ENCODE data around the gene CARD9. TPM values are rescaled to one million over a fixed set of nuclear protein-coding genes. Genes with fewer than 3 reads are reported as not detected.

The CARD9 gene
- total and polyA plus RNA-seq, 2 experiments from 2014 or later = 0.11 to 0.60 TPM

DNA sequence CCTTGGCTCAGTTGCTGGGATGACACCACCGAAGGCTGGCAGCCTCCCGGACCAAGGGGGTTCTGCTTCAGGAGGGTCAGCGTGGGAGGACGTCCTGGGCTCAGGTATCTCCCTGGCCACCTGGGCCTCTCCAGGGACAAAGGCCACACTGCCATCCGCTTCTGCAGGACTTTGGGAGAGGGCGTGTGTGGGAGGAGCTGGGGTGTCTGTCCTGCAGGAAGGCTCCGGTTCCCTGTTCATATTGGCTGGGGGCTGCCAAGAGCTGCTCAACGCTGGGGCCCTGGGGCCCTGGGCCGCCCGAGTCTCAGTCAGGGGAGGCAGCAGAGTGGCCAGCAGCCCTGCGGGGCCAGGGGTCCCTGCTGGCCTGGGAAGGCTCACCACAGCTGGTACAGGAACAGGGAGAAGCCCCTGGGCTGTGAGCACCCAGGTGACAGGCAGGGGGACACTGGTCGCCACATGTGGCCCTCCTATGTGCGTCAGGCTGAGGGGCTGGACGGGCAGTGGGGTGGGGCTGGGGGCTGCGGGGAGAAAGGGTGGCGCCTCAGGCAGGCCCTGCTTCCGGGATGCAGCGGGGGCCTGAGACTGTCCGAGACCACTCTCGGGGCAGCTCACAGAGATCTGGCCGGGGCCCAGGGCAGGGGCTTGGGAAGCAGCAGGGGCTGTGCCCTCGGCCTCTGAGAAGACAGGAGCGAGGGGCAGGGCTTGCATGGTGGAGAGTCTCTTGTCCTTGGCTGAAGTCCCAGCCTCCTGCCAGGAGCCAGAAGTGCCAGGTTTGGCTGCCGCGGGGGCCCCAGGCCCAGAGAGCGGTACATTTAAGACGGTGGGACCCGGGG, 4.9 kb upstream of the CARD9 start:
- Histone ChIP-seq H4K20me1 (ENCODE audit: insufficient read depth) (no peaks in the 10 kb centered on the region), H3K9me2 (ENCODE audit: insufficient read depth) (no peaks in the 10 kb centered on the region), H3K9me3 (ENCODE audit: low read depth) (no peaks in the 10 kb centered on the region), H3K9ac (no peak overlapping the region), H3K27ac (no peak overlapping the region), H3K27me3 (replicated peaks; ENCODE audit: insufficient read depth) (no peaks in the 10 kb centered on the region), H3K36me3 (ENCODE audit: low read depth) (no peaks in the 10 kb centered on the region; the same call in 1 of the 2 replicates), H3K4me3 (no peak overlapping the region), H3F3A (ENCODE audit: insufficient read depth) (no peaks in the 10 kb centered on the region), H3K4me1 (ENCODE audit: insufficient read depth) (no peaks in the 10 kb centered on the region), H3K79me2 (ENCODE audit: insufficient read depth) (no peaks in the 10 kb centered on the region), H2AFZ (no peak overlapping the region), H3K4me2 (ENCODE audit: unreplicated experiment) (no peak overlapping the region)
- no peak for DNase-seq
- TF ChIP-seq EZH2phosphoT487 (IDR thresholded peaks at IDR 0.05; ENCODE audit: insufficient read depth, low read depth) = no peak
- no peak for TF ChIP-seq EZH2 (IDR thresholded peaks at IDR 0.05; ENCODE audit: insufficient read depth, poor library complexity, severe bottlenecking)
- in situ Hi-C loops (cut with MboI) = no loop called here
- 84 to 87% methylated on average over 18 to 27 of the region's 28 CpGs for WGBS, 2 experiments (ENCODE audit: low coverage in 1 of 2, low lambda C conversion rate in 2 of 2, missing lambda C conversion rate in 2 of 2)

DNA sequence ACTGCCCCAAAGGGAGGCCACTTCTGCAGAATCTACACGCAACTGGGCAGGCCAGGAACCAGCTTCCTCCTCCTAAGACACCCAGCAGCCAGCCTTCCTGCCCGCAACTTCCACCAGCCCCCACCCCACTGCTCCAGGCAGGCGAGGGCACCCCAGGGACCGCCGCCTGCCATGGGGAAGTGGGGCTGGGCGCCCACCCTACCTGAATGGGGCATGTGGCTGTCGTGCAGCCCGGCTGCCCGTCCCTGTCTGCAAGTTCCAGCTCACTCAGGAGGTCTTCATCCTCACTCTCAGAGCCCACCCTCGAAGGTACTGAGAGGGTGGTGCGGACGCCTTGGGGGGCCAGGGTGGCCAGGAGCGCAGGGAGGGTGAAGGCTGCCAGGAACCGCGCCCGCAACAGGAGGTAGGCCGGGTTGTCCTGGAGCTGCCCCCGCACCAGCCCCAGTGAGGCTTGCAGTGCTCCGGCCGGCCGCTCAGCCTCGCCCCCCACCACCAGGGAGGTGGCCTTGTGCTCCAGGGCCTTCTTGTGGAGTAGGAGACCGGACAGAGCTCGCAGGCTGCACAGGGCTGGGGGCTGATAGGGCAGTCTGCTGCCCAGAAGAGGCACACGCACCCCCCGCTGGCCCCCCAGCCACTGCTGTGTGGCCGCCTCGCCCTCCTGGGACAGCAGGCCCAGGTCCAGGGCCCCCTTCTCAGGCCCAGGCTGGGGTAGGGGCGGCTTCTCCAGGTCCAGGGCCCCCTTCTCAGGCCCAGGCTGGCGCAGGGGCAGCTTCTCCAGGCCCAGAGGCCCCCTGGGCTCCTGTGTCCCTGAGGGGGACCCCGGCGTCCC, 4.1 kb upstream of the CARD9 start:
- H3K9ac ChIP-seq = no peak overlapping the region
- no peak for DNase-seq
- in situ Hi-C loops (cut with MboI) = no loop called here
- H2AFZ ChIP-seq = no peak overlapping the region
- no peaks in the 10 kb centered on the region for H3K9me2 ChIP-seq (ENCODE audit: insufficient read depth)
- H3K27ac ChIP-seq = no peak overlapping the region
- no peaks in the 10 kb centered on the region for H4K20me1 ChIP-seq (ENCODE audit: insufficient read depth)
- TF ChIP-seq EZH2phosphoT487 (IDR thresholded peaks at IDR 0.05; ENCODE audit: insufficient read depth, low read depth) (no peak), EZH2 (IDR thresholded peaks at IDR 0.05; ENCODE audit: insufficient read depth, poor library complexity, severe bottlenecking) (no peak)
- H3F3A ChIP-seq (ENCODE audit: insufficient read depth) = no peaks in the 10 kb centered on the region
- WGBS, 2 experiments (ENCODE audit: low coverage in 1 of 2, low lambda C conversion rate in 2 of 2, missing lambda C conversion rate in 2 of 2) = 90 to 92% methylated on average over 31 to 32 of the region's 32 CpGs
- no peaks in the 10 kb centered on the region for H3K36me3 ChIP-seq (ENCODE audit: low read depth)
- no peaks in the 10 kb centered on the region for H3K9me3 ChIP-seq (ENCODE audit: low read depth)
- peaks cover 6% of the 10 kb centered on the region; the same call in 1 of the 2 replicates for H3K4me1 ChIP-seq (ENCODE audit: insufficient read depth)
- no peaks in the 10 kb centered on the region for H3K27me3 ChIP-seq (replicated peaks; ENCODE audit: insufficient read depth)
- no peak overlapping the region for H3K4me2 ChIP-seq (ENCODE audit: unreplicated experiment)
- H3K4me3 ChIP-seq = no peak overlapping the region
- no peaks in the 10 kb centered on the region for H3K79me2 ChIP-seq (ENCODE audit: insufficient read depth)

DNA sequence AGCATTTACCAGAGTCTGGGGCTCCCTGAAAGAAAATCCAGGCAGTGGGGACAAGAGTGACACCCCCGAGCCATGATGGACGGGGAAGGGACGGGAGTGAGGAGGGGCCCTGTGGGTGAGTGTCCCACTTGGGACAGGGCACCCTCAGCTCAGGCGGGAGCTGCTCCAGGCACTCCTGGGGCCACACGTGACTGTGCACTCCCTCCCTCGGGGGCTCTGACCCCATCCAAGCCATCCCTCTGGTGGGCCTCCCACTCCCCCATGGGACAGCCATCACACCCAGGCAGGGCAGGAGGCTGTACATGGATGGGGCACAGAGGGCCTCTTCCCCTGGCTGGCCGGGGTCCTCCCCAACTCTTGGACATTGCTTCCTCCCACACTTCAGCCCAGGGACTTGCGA, 3.0 kb upstream of the CARD9 start:
- Histone ChIP-seq H3K4me2 (ENCODE audit: unreplicated experiment) (no peak overlapping the region), H3K9ac (no peak overlapping the region), H3K27ac (no peak overlapping the region), H3F3A (ENCODE audit: insufficient read depth) (no peaks in the 10 kb centered on the region), H3K9me2 (ENCODE audit: insufficient read depth) (no peaks in the 10 kb centered on the region), H3K36me3 (ENCODE audit: low read depth) (no peaks in the 10 kb centered on the region), H2AFZ (no peak overlapping the region), H3K27me3 (replicated peaks; ENCODE audit: insufficient read depth) (no peaks in the 10 kb centered on the region), H3K4me1 (ENCODE audit: insufficient read depth) (peaks cover 11% of the 10 kb centered on the region; the same call in 1 of the 2 replicates), H3K9me3 (ENCODE audit: low read depth) (no peaks in the 10 kb centered on the region), H3K4me3 (no peak overlapping the region), H4K20me1 (ENCODE audit: insufficient read depth) (no peaks in the 10 kb centered on the region), H3K79me2 (ENCODE audit: insufficient read depth) (no peaks in the 10 kb centered on the region)
- in situ Hi-C loops (cut with MboI) = no loop called here
- TF ChIP-seq EZH2 (IDR thresholded peaks at IDR 0.05; ENCODE audit: insufficient read depth, poor library complexity, severe bottlenecking) = no peak
- TF ChIP-seq EZH2phosphoT487 (IDR thresholded peaks at IDR 0.05; ENCODE audit: insufficient read depth, low read depth) = no peak
- no peak for DNase-seq
- 55 to 57% methylated on average over 5 to 8 of the region's 8 CpGs for WGBS, 2 experiments (ENCODE audit: low coverage in 1 of 2, low lambda C conversion rate in 2 of 2, missing lambda C conversion rate in 2 of 2)

- DNase-seq = no peak
- TF ChIP-seq EZH2 (IDR thresholded peaks at IDR 0.05; ENCODE audit: insufficient read depth, poor library complexity, severe bottlenecking) (no peak), EZH2phosphoT487 (IDR thresholded peaks at IDR 0.05; ENCODE audit: insufficient read depth, low read depth) (no peak)
- WGBS, 2 experiments (ENCODE audit: low coverage in 1 of 2, low lambda C conversion rate in 2 of 2, missing lambda C conversion rate in 2 of 2) = 92 to 95% methylated on average over 12 of the region's 12 CpGs
Observed at GRCh38 chr9:136375096-136375495, 1.6 kb upstream of the CARD9 start.

More at GRCh38 chr9:136375096-136375495, 1.6 kb upstream of the CARD9 start:
- H3K36me3 ChIP-seq (ENCODE audit: low read depth) = no peaks in the 10 kb centered on the region
- H3K9me2 ChIP-seq (ENCODE audit: insufficient read depth) = no peaks in the 10 kb centered on the region
- no peak overlapping the region for H2AFZ ChIP-seq
- H3K9me3 ChIP-seq (ENCODE audit: low read depth) = no peaks in the 10 kb centered on the region
- no peak overlapping the region for H3K9ac ChIP-seq
- in situ Hi-C loops (cut with MboI) = no loop called here
- no peaks in the 10 kb centered on the region for H3K79me2 ChIP-seq (ENCODE audit: insufficient read depth)
- H3K4me1 ChIP-seq (ENCODE audit: insufficient read depth) = peaks cover 11% of the 10 kb centered on the region; the same call in 1 of the 2 replicates
- no peak overlapping the region for H3K4me2 ChIP-seq (ENCODE audit: unreplicated experiment)
- no peaks in the 10 kb centered on the region for H3K27me3 ChIP-seq (replicated peaks; ENCODE audit: insufficient read depth)
- no peak overlapping the region for H3K27ac ChIP-seq
- H3K4me3 ChIP-seq = no peak overlapping the region
- no peaks in the 10 kb centered on the region for H3F3A ChIP-seq (ENCODE audit: insufficient read depth)
- no peaks in the 10 kb centered on the region for H4K20me1 ChIP-seq (ENCODE audit: insufficient read depth)
